NT2/D1 (cell line): ENCODE measurements around the gene PTGDS.

Source experiments
- DNase-seq: peaks from one replicate; pipeline ENCODE4 v3.0.0-alpha.2; 2011; ENCODE audit warnings: low read depth, low spot score
- H3K27me3 ChIP-seq: 2 replicates; pipeline ENCODE4 v1.6.0; 2011; ENCODE audit warnings: mild to moderate bottlenecking; ENCODE audit not compliant: insufficient read length, insufficient read depth
- H3K36me3 ChIP-seq: 2 replicates; pipeline ENCODE4 v1.6.1; 2011; ENCODE audit warnings: mild to moderate bottlenecking, low read length, mixed read lengths; ENCODE audit not compliant: insufficient read depth, insufficient read length
- H3K4me1 ChIP-seq: 2 replicates; pipeline ENCODE4 v1.5.1; 2011; ENCODE audit not compliant: insufficient read depth, insufficient read length
- H3K4me3 ChIP-seq: 2 replicates; pipeline ENCODE4 v1.5.1; 2011; ENCODE audit warnings: low read depth; ENCODE audit not compliant: insufficient read length
- H3K9ac ChIP-seq: 2 replicates; pipeline ENCODE4 v1.6.0; 2011; ENCODE audit warnings: low read depth; ENCODE audit not compliant: insufficient read length
- H3K9me3 ChIP-seq: 2 replicates; pipeline ENCODE4 v1.5.1; 2011; ENCODE audit warnings: mild to moderate bottlenecking, low read length; ENCODE audit not compliant: insufficient read depth
- SUZ12 ChIP-seq: IDR thresholded peaks from 2 replicates; pipeline ENCODE4 v1.6.1; 2011; ENCODE audit not compliant: insufficient read length, insufficient read depth; ENCODE audit errors: extremely low read depth
- YY1 ChIP-seq: IDR thresholded peaks from 2 replicates; pipeline ENCODE4 v1.6.1; 2011; ENCODE audit not compliant: insufficient read length, insufficient read depth
- ZNF274 ChIP-seq: IDR thresholded peaks from 2 replicates; pipeline ENCODE4 v1.6.1; 2011; ENCODE audit warnings: mild to moderate bottlenecking, low read depth, low read length

Gene PTGDS

GRCh38 chr9:136952321-136952850 lies 24.9 kb upstream of the PTGDS start:
- H3K4me1 ChIP-seq: peaks cover 16% of the 10 kb centered on the region

GRCh38 chr9:136952876-136953770 lies 24.2 kb upstream of the PTGDS start:
- no peaks in the 10 kb centered on the region for H3K9me3 ChIP-seq
- peaks cover 5% of the 10 kb centered on the region for H3K27me3 ChIP-seq
- H3K4me1 ChIP-seq: peaks cover 9% of the 10 kb centered on the region
- no peak for TF ChIP-seq SUZ12
- no peak for TF ChIP-seq ZNF274
- TF ChIP-seq YY1: no peak
- H3K9ac ChIP-seq: no peak overlapping the region
- no peaks in the 10 kb centered on the region for H3K36me3 ChIP-seq
- no peak overlapping the region for H3K4me3 ChIP-seq
- no peak for DNase-seq

More at GRCh38 chr9:136952321-136952850, 24.9 kb upstream of the PTGDS start:
- peak overlapping the region; percentile 50 for H3K9ac ChIP-seq
- no peaks in the 10 kb centered on the region for H3K36me3 ChIP-seq
- no peak for DNase-seq
- H3K9me3 ChIP-seq: no peaks in the 10 kb centered on the region
- peaks cover 5% of the 10 kb centered on the region for H3K27me3 ChIP-seq
- no peak for TF ChIP-seq SUZ12
- TF ChIP-seq YY1: no peak
- no peak for TF ChIP-seq ZNF274
- no peak overlapping the region for H3K4me3 ChIP-seq

- no peak for DNase-seq
- Histone ChIP-seq H3K9me3 (no peaks in the 10 kb centered on the region), H3K36me3 (no peaks in the 10 kb centered on the region), H3K4me3 (no peak overlapping the region), H3K27me3 (peaks cover 10% of the 10 kb centered on the region), H3K4me1 (peaks cover 8% of the 10 kb centered on the region), H3K9ac (peak overlapping the region; percentile 50)
- TF ChIP-seq ZNF274 (no peak), YY1 (no peak), SUZ12 (no peak)
Observed at GRCh38 chr9:136953771-136954269, 23.5 kb upstream of the PTGDS start.

- no peak for DNase-seq
- Histone ChIP-seq H3K9ac (no peak overlapping the region), H3K4me1 (peaks cover 11% of the 10 kb centered on the region)
Observed at GRCh38 chr9:136954270-136955083, 22.8 kb upstream of the PTGDS start.

GRCh38 chr9:136955202-136955942 lies 21.9 kb upstream of the PTGDS start:
- no peaks in the 10 kb centered on the region for H3K9me3 ChIP-seq
- no peak overlapping the region for H3K9ac ChIP-seq
- DNase-seq: no peak
- H3K36me3 ChIP-seq: no peaks in the 10 kb centered on the region
- peaks cover 10% of the 10 kb centered on the region for H3K27me3 ChIP-seq
- TF ChIP-seq YY1 (no peak), ZNF274 (no peak), SUZ12 (no peak)
- no peak overlapping the region for H3K4me3 ChIP-seq
- H3K4me1 ChIP-seq: peaks cover 16% of the 10 kb centered on the region

More at GRCh38 chr9:136954270-136955083, 22.8 kb upstream of the PTGDS start:
- no peak overlapping the region for H3K4me3 ChIP-seq
- peaks cover 10% of the 10 kb centered on the region for H3K27me3 ChIP-seq
- no peaks in the 10 kb centered on the region for H3K36me3 ChIP-seq
- TF ChIP-seq SUZ12: no peak
- TF ChIP-seq ZNF274: no peak
- no peak for TF ChIP-seq YY1
- H3K9me3 ChIP-seq: no peaks in the 10 kb centered on the region

GRCh38 chr9:136955943-136956335 lies 21.4 kb upstream of the PTGDS start:
- H3K4me3 ChIP-seq: no peak overlapping the region
- no peak overlapping the region for H3K9ac ChIP-seq
- H3K4me1 ChIP-seq: peaks cover 15% of the 10 kb centered on the region
- no peak for TF ChIP-seq SUZ12
- TF ChIP-seq YY1: no peak
- TF ChIP-seq ZNF274: no peak
- no peak for DNase-seq
- peaks cover 10% of the 10 kb centered on the region for H3K27me3 ChIP-seq
- H3K9me3 ChIP-seq: no peaks in the 10 kb centered on the region
- H3K36me3 ChIP-seq: no peaks in the 10 kb centered on the region
